KG1 (cell line): ENCODE data around the gene NMT1.

ENCODE experiments used
- DNase-seq: peaks from one replicate; lab custom pipeline; 2025; lab: John Stamatoyannopoulos, UW

Gene NMT1

GRCh38 chr17:45060797-45061605 lies at the start of gene NMT1:
Gene NMT1, plus strand, starts transcription at chr17:45061317. Its CDS starts 13 bp downstream, at chr17:45061330.
- peak; percentile 99 for DNase-seq

DNA sequence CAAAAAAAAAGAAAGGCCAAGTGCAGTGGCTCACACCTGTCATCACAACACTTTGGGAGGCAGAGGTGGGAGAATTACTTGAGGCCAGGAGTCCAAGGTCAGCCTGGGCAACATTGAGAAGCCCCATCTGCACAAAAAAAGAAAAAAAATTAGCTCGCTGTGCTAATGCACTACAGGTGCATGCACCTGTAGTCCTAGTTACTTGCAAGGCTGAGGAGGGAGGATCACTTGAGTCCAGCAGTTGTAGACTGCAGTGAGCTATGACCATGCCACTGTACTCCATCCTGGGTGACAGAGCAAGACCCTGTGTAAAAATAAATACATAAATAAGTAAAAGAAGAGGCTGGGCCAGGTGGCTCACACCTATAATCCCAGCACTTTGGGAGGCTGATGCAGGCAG lies 49.4 kb upstream of the NMT1 start:
- no peak for DNase-seq

DNA sequence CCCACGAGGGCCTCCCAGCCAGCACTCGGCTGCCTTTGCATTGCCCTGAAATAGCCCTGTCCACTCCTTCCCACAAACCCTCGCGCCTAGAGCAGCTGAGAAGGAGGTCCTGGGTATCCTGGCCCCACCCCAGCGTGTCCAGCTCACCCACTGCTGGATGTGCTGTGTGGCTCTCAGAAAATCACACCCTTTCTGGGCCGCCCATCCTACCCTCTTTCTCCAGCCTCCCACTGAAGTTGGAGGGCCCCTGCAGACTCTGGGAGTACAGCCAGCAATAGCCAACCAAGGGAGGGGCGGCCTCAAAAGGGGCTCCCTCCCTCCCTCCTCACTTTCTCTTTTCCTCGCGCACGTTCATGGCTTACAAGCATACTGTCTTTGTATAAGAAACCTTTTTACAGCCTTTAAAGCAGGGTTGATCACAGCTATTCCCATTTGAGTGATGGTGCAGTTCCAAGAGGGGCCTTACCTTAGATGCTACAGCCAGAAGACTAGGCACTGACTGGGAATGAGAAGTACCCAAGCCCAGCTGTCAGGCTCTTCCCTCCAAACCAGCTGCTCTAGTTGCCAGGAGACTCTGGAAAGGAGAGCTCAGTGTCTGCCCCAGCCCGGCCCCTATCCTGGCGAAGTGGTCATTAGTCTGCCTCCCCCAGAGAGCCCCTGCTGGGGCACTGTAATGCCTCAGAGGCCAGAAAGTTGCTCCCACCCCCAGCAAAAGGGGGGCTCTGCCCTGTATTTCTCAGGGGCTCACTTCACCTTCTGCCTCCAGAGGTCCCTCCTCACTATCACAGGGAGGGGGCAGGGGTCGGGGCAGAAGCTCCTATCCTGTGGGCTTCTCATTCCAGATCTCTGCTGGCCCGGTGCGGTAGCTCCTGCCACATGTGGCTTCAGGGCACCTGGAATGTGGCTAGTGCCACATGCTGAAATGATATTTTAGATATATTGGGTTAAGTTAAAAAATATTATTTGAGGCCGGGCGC lies 47.8 kb upstream of the NMT1 start:
- no peak for DNase-seq

DNA sequence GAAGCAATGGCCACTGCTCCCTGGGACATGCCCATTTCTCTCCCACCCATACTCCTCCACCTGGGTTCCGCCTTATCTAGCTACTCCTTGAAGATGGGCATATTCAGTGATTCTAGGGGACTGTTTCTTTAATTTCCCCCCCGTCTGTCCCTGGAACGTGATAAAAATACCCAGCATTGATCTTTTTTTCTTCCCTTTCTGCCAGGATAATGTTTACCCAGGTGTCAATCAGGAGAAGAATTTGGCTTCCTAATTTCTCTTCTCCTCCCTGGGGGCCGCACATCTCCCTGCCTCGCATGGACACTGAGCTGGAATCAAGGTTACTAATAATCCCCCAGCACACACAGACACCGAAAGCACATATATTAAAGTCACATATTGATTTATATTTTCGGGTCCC lies 44.9 kb upstream of the NMT1 start:
- no peak for DNase-seq

GRCh38 chr17:45016823-45017222 lies 44.3 kb upstream of the NMT1 start:
- DNase-seq: no peak

- no peak for DNase-seq
Measured at GRCh38 chr17:45018514-45018847, 42.6 kb upstream of the NMT1 start.

- peak; percentile 20 for DNase-seq
Measured at GRCh38 chr17:45018848-45019711, 42.0 kb upstream of the NMT1 start.

GRCh38 chr17:45020354-45021138 lies 40.6 kb upstream of the NMT1 start:
- DNase-seq: no peak

GRCh38 chr17:45021607-45022287 lies 39.4 kb upstream of the NMT1 start:
- no peak for DNase-seq

- no peak for DNase-seq
Measured at GRCh38 chr17:45022288-45022648, 38.8 kb upstream of the NMT1 start.

DNA sequence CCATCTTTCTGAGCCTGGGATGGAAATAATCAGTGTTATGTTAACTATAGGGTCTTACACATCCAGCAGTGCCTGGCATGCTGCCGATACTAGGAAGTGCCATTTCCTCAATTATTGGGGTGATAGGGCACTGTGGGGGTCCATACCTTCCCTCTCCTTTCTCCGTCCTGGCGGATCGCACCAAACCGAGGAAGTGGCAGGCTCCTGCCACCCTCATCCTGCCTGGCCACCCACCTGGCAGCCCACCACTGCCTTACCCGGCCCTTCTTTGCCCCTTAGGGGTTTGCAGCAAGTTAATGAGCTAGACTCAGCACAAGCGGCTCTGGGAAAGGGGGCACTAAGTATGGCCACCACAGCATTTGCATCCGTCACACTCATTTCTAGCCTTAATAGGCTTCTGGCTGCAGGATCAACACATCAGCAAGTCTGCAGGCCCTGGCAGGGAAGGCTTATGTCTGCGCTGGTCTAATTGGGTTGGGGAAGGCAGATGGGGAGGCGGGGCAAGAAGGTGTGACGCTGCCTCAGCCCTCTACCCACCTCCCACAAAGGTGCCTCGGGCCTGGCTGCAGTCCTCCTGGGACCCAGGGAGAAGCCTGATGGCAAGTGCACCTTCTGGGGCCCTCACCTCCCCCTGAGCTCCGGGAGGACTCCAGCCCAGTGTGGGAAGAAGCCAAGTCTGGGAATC lies 38.3 kb upstream of the NMT1 start:
- DNase-seq: no peak

DNA sequence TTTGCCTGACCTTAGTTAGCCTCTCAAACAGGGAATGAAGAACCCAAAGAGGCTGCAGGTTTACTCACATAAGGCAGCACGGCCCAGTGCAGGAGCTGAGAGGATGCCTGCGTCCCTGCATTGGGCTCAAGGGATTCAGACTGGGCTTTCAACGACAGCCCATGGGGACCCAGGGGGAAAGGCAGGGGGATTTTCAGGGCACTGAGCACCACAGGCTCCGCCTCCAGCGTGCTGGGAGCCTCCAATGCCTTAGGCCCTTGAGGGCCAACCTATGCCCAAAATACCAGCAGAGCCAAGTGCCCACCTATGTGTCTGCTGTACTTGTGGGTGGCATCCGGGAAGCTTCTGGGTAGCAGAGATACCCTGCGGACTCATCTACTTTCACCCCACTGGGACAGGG lies 32.0 kb upstream of the NMT1 start:
- DNase-seq: no peak

DNA sequence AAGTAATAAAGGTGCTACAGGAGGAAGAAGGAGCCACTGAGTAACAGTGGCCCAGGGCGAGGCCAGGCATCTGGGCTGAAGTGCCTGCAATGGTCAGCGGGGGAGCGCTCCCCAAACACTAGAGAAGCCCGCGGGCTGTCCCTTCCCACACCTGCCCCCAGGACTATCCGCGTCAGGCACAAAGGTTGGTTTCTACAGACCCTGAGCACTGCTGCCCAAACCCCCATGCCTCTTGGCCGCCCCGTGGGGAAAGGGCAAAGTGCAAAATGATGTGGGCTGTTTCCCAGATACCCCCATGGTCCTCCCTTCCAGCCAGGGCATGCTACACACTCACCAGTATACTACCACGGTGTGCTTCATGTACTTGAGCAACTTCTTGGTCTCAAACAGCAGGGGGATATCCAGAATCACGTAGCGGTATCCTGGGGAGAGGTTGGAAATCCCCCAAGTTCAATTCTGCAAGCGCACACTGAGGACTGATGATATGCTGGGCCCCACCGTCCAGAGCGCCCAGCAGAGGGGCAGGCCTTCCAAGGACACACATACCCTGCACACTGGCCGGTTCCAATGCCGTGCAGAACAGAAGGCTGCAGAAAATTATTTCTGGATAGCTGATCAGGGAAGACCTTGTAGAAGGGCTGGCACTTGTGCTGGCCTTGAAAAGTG lies 31.2 kb upstream of the NMT1 start:
- no peak for DNase-seq

- no peak for DNase-seq
Measured at GRCh38 chr17:45030733-45031132, 30.4 kb upstream of the NMT1 start.

- no peak for DNase-seq
Measured at GRCh38 chr17:45031231-45032173, 29.6 kb upstream of the NMT1 start.

DNA sequence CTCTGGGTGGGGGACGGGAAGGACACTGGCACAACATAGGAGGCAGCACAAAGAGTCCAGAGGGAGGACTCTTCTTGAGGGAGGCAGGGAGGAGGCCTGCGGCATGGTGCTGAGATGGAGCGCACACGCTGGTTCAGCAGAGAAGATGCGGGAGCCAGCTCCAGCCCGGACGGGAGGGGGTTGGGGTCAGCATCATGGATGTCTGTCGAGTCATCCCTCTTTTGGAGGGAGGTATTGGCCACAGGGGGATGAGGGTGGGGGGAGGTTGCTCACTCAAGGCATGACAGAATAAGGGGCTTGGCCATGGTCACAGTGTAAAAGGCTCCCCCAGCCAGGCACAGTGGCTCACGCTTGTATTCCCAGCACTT lies 29.0 kb upstream of the NMT1 start:
- DNase-seq: no peak

GRCh38 chr17:45034599-45034998 lies 26.5 kb upstream of the NMT1 start:
- no peak for DNase-seq

DNA sequence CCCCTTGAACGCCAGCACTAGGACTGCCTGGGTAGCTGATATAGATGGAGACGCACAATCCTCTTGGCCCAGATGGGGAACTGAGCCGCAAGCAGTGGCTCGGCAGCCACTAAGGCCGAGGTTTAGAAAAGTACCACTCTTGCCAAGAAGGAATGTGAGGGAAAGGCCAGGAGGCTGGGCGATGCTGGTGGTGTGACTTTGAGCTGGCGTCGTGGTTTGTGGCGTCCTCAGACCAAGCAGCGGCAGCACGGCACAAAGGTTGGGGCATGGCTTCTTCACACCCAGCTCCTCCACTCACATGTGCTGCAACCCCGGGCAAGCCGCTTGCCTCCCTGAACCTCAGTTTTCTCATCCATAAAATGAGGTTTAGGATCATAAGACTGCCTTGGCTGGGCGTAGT lies 25.3 kb upstream of the NMT1 start:
- no peak for DNase-seq

DNA sequence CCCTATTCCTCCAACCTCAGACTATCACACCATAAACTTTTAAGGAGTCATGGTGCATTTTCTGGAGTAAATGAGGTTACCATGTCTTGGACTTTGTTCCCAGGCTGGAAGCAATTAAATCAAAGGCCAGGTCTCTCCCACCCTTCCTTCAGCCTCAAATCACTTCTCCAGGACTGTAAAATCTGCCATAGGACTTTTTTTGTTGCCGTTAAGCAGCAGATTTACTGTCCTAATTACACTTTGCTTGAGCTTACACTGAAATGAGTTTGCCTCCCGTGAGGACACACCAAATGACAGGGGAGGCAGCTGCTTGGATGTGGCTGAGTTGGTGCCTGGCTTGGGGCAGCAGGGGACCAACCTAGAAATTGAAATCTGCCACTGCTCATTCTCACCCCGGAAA lies 24.4 kb upstream of the NMT1 start:
- DNase-seq: no peak
